Liver (tissue), 9 donors: ENCODE measurements around the gene PRC1. TPM values are rescaled to one million over a fixed set of nuclear protein-coding genes. Genes with fewer than 3 reads are reported as not detected.

ENCODE experiments used
- DNase-seq: peaks from one replicate; pipeline ENCODE4 v3.0.0-alpha.2; 2017; ENCODE audit warnings: low spot score
- H3K27ac ChIP-seq, 2 donors: one replicate each; pipeline ENCODE4 v1.7.0; 2013; ENCODE audit warnings: inconsistent platforms in 2 of 2, low read length in 2 of 2, control low read depth in 1 of 2, low read depth in 1 of 2, mild to moderate bottlenecking in 1 of 2
- H3K27me3 ChIP-seq, 4 donors: one replicate each; pipeline versions ENCODE4 v1.6.1 to v1.7.0; 2013; ENCODE audit warnings: low read length in 3 of 4, inconsistent platforms in 1 of 4, mild to moderate bottlenecking in 1 of 4, moderate library complexity in 1 of 4; ENCODE audit not compliant: control insufficient read depth in 4 of 4, insufficient read depth in 4 of 4
- H3K36me3 ChIP-seq, 4 donors: one replicate each; pipeline versions ENCODE4 v1.6.1 to v1.7.0; 2013; ENCODE audit warnings: low read length in 3 of 4, mild to moderate bottlenecking in 3 of 4, low read depth in 1 of 4, moderate library complexity in 1 of 4; ENCODE audit not compliant: control insufficient read depth in 4 of 4, insufficient read depth in 3 of 4
- H3K4me1 ChIP-seq, 4 donors: one replicate each; pipeline versions ENCODE4 v1.6.1 to v1.7.0; 2013; ENCODE audit warnings: low read length in 3 of 4, mild to moderate bottlenecking in 3 of 4, moderate library complexity in 1 of 4; ENCODE audit not compliant: control insufficient read depth in 4 of 4, insufficient read depth in 4 of 4
- H3K4me3 ChIP-seq, 3 donors: one replicate each; pipeline versions ENCODE4 v1.6.1 to v1.7.0; 2013; ENCODE audit warnings: low read length in 3 of 3, control low read depth in 1 of 3, low read depth in 1 of 3, mild to moderate bottlenecking in 1 of 3
- H3K9ac ChIP-seq, 2 donors: one replicate each; pipeline ENCODE4 v1.7.0; 2013; ENCODE audit warnings: low read length in 2 of 2, mild to moderate bottlenecking in 2 of 2, moderate library complexity in 2 of 2, control low read depth in 1 of 2, low read depth in 1 of 2
- H3K9me3 ChIP-seq, 4 donors: one replicate each; pipeline versions ENCODE4 v1.6.1 to v1.7.0; 2013; ENCODE audit warnings: low read length in 3 of 4; ENCODE audit not compliant: control insufficient read depth in 4 of 4
- ATF3 ChIP-seq: IDR thresholded peaks from 2 replicates; pipeline ENCODE4 v1.6.1; 2016; ENCODE audit warnings: antibody characterized with exemption
- EGR1 ChIP-seq, 2 donors: IDR thresholded peaks; 2 replicates each; pipeline ENCODE4 v1.6.1; 2016 to 2018; ENCODE audit warnings: antibody characterized with exemption in 2 of 2, low read depth in 2 of 2
- FOXA1 ChIP-seq: IDR thresholded peaks from 2 replicates; pipeline ENCODE4 v1.6.1; 2016; ENCODE audit warnings: antibody characterized with exemption
- FOXA2 ChIP-seq: IDR thresholded peaks from 2 replicates; pipeline ENCODE4 v1.6.1; 2016; ENCODE audit warnings: antibody characterized with exemption
- GABPA ChIP-seq, 2 donors: IDR thresholded peaks in 1 of 2; conservative IDR thresholded peaks in 1 of 2; 2 replicates each; pipeline ENCODE4 v1.6.1; 2016; ENCODE audit warnings: antibody characterized with exemption in 2 of 2, mild to moderate bottlenecking in 1 of 2, moderate library complexity in 1 of 2
- HNF4A ChIP-seq, 2 donors: conservative IDR thresholded peaks; 2 replicates each; pipeline ENCODE4 v1.6.1; 2016; ENCODE audit warnings: antibody characterized with exemption in 2 of 2, mild to moderate bottlenecking in 2 of 2
- HNF4G ChIP-seq: IDR thresholded peaks from 2 replicates; pipeline ENCODE4 v1.6.1; 2016; ENCODE audit warnings: antibody characterized with exemption
- JUND ChIP-seq, 2 donors: IDR thresholded peaks; 2 replicates each; pipeline ENCODE4 v1.6.1; 2016; ENCODE audit warnings: antibody characterized with exemption in 2 of 2
- MAX ChIP-seq: IDR thresholded peaks from 2 replicates; pipeline ENCODE4 v1.6.1; 2016; ENCODE audit warnings: antibody characterized with exemption
- NR2F2 ChIP-seq: IDR thresholded peaks from 2 replicates; pipeline ENCODE4 v1.6.1; 2016; ENCODE audit warnings: antibody characterized with exemption
- RAD21 ChIP-seq, 2 donors: IDR thresholded peaks; 2 replicates each; pipeline ENCODE4 v1.6.1; 2016; ENCODE audit warnings: antibody characterized with exemption in 2 of 2, mild to moderate bottlenecking in 2 of 2
- REST ChIP-seq: IDR thresholded peaks from 2 replicates; pipeline ENCODE4 v1.6.1; 2016; ENCODE audit warnings: antibody characterized with exemption, mild to moderate bottlenecking
- RXRA ChIP-seq, 2 donors: IDR thresholded peaks; 2 replicates each; pipeline ENCODE4 v1.6.1; 2017 to 2018; ENCODE audit warnings: antibody characterized with exemption in 2 of 2, mild to moderate bottlenecking in 1 of 2
- SP1 ChIP-seq: IDR thresholded peaks from 2 replicates; pipeline ENCODE4 v1.6.1; 2018; ENCODE audit warnings: antibody characterized with exemption, mild to moderate bottlenecking
- TAF1 ChIP-seq: conservative IDR thresholded peaks from 2 replicates; pipeline ENCODE4 v1.6.1; 2016; ENCODE audit warnings: antibody characterized with exemption, mild to moderate bottlenecking
- YY1 ChIP-seq: IDR thresholded peaks from 2 replicates; pipeline ENCODE4 v1.6.1; 2016; ENCODE audit warnings: antibody characterized with exemption, mild to moderate bottlenecking
- ZBTB33 ChIP-seq: IDR thresholded peaks from 2 replicates; pipeline ENCODE4 v1.6.1; 2016; ENCODE audit warnings: antibody characterized with exemption
- WGBS: extraction: QIAGEN DNeasy Blood & Tissue Kit; methylation state at CpG from one replicate; pipeline ENCODE4 v1.1.7; 2013; 5-methylcytosine and 5-hydroxymethylcytosine counted together
- polyA plus RNA-seq, 2 donors: library from polyadenylated mRNA; stranded (reverse) in 1 of 2; unstranded in 1 of 2; fragments of 200-250 nt in 1 of 2; fragments of >200 nt in 1 of 2; fragmentation: Nextera tagmentation in 1 of 2; extraction: Ambion mirVana in 1 of 2; gene quantifications; one replicate each; pipeline versions ENCODE4 v1.2.1 to v1.2.3, GENCODE V29; 2013 to 2015
- total RNA-seq, 2 donors: library from RNA; depleted of rRNA; stranded (reverse); fragments of >200 nt; gene quantifications; one replicate each; pipeline ENCODE4 v1.2.3, GENCODE V29; 2014
- donor health status: healthy.
- donor health status: healthy.
- donor health status: healthy.
- donor health status: healthy.
- donor health status: healthy.

Gene PRC1
- total and polyA plus RNA-seq, 4 donors: 2.1 to 128 (median 5.6) TPM

GRCh38 chr15:90998737-90999136 lies 4.4 kb upstream of the PRC1 start:
- Histone ChIP-seq H3K27ac (no peak overlapping the region), H3K36me3 (peaks cover 2 to 47% (median 27%) of the 10 kb centered on the region in 4 donors), H3K27me3 (no peaks in the 10 kb centered on the region), H3K9ac (no peak overlapping the region), H3K9me3 (no peaks in the 10 kb centered on the region), H3K4me1 (peaks cover 3 to 13% (median 7%) of the 10 kb centered on the region in 4 donors), H3K4me3 (no peak overlapping the region)
- DNase-seq: no peak
- TF ChIP-seq MAX (no peak), SP1 (no peak), RXRA (IDR thresholded peaks at IDR 0.05) (no peak), ZBTB33 (no peak), JUND (IDR thresholded peaks at IDR 0.05) (no peak), ATF3 (no peak), HNF4A (conservative IDR thresholded peaks at IDR 0.05) (no peak), FOXA1 (no peak), YY1 (no peak)
- 94% methylated on average over 8 of the region's 8 CpGs for WGBS

GRCh38 chr15:90994059-90994416 lies 297 bp downstream of the PRC1 start:
- WGBS: under 1% methylated on average over 50 of the region's 50 CpGs
- H3K27ac ChIP-seq: peak overlapping the region in 1 of 2 donors; percentile 48
- DNase-seq: peak; percentile 48

More at GRCh38 chr15:90994059-90994416, 297 bp downstream of the PRC1 start:
- no peaks in the 10 kb centered on the region for H3K27me3 ChIP-seq
- H3K4me3 ChIP-seq: peak overlapping the region; percentile 65 to 95 (median 92)
- peaks cover 2 to 10% (median 6%) of the 10 kb centered on the region in 4 donors for H3K36me3 ChIP-seq
- H3K9me3 ChIP-seq: no peaks in the 10 kb centered on the region
- peaks cover 3 to 17% (median 7%) of the 10 kb centered on the region in 4 donors for H3K4me1 ChIP-seq
- no peak for TF ChIP-seq RXRA (IDR thresholded peaks at IDR 0.05)
- no peak for TF ChIP-seq ZBTB33
- TF ChIP-seq TAF1: no peak
- no peak for TF ChIP-seq YY1
- no peak for TF ChIP-seq FOXA1
- no peak for TF ChIP-seq MAX
- no peak for TF ChIP-seq HNF4G
- TF ChIP-seq GABPA (IDR thresholded peaks at IDR 0.05 in 1 of 2, conservative IDR thresholded peaks at IDR 0.05 in 1 of 2): no peak
- no peak for TF ChIP-seq FOXA2
- TF ChIP-seq RAD21 (IDR thresholded peaks at IDR 0.05): no peak
- TF ChIP-seq JUND (IDR thresholded peaks at IDR 0.05): no peak
- no peak for TF ChIP-seq REST
- no peak for TF ChIP-seq EGR1 (IDR thresholded peaks at IDR 0.05; ENCODE audit: low read depth in 2 of 2)
- TF ChIP-seq NR2F2: no peak
- no peak for TF ChIP-seq HNF4A (conservative IDR thresholded peaks at IDR 0.05)
- no peak for TF ChIP-seq ATF3
- TF ChIP-seq SP1: no peak
- peak overlapping the region in 1 of 2 donors; percentile 77 for H3K9ac ChIP-seq
